HL-60 (cell line): ENCODE data around the gene GNS.

ENCODE experiments used
- CTCF ChIP-seq: IDR thresholded peaks from one replicate; pipeline ENCODE4 v1.5.1; 2011; ENCODE audit warnings: low read length, control low read depth, inconsistent platforms; ENCODE audit not compliant: insufficient read depth
- SPI1 ChIP-seq: IDR thresholded peaks from 2 replicates; pipeline ENCODE4 v1.6.1; 2012; ENCODE audit warnings: low read depth, mild to moderate bottlenecking, borderline replicate concordance

DNA sequence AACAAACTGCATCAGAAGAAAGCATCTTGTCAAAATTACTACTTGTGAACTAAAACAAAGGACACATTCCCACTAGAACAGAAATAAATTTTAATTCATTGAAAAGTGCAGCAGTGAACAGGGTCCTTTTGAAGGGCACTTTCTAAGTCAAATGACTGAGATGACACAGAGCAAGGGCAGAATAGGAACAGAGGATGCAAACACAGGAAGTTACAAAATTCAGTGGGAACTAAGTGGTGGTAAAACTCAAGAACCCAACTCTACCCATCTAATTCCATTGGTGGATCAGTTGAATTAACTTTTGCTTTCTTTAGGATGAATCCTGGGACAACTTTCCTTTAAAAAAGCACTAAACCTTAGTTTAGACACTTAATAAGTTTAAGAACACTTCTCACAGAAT lies 45.8 kb downstream of the GNS start:
- TF ChIP-seq CTCF (no peak), SPI1 (peak; percentile 38; the same call in 1 of the 2 replicates)
